Thyroid gland (tissue), 4 donors: ENCODE results near the gene EPB41L4A.

ENCODE experiments used
- CTCF ChIP-seq, 6 experiments: fragments of 200-600 bp in 3 of 6; fragments of 450-650 bp in 3 of 6; sonication (generic) in 3 of 6; IDR thresholded peaks; one replicate each; pipeline ENCODE4 v1.5.1; 2016 to 2019; ENCODE audit warnings: antibody characterized with exemption in 6 of 6, mild to moderate bottlenecking in 2 of 6, inconsistent platforms in 1 of 6, moderate library complexity in 1 of 6
- POLR2A ChIP-seq, 2 donors: fragments of 450-650 bp; IDR thresholded peaks; one replicate each; pipeline ENCODE4 v1.6.1; 2017; ENCODE audit warnings: antibody characterized with exemption in 2 of 2, mild to moderate bottlenecking in 2 of 2, moderate library complexity in 1 of 2

GRCh38 chr5:112117551-112117950, 301.5 kb downstream of the EPB41L4A start:
- TF ChIP-seq POLR2A (IDR thresholded peaks at IDR 0.05) (no peak), CTCF (IDR thresholded peaks at IDR 0.05) (no peak)
